H1 (cell line): Measurements from ENCODE around the gene ZRANB3. TPM values are rescaled to one million over a fixed set of nuclear protein-coding genes. Genes with fewer than 3 reads are reported as not detected.
A peak's percentile ranks its signal among the peaks of the same experiment; 100 is the strongest.

Experiments used
- CTCF ChIA-PET: fragments of 300-600 bp; sonication (Branson Sonifier 250); formaldehyde crosslinking; loops from one replicate; lab custom pipeline; 2021; ENCODE audit not compliant: partially characterized antibody; lab: Charles Lee
- POLR2A ChIA-PET: fragments of 300-600 bp; sonication (Branson Sonifier 250); formaldehyde crosslinking; loops from one replicate; lab custom pipeline; 2021; ENCODE audit warnings: inconsistent platforms; ENCODE audit not compliant: partially characterized antibody; lab: Charles Lee
- DNase-seq, 2 experiments: peaks; one replicate each; pipeline versions ENCODE4 v3.0.0 to v3.0.0-alpha.2; 2010 to 2022; ENCODE audit warnings: low spot score in 2 of 2, low read depth in 1 of 2, mixed read lengths in 1 of 2
- FAIRE-seq: peaks from 2 replicates; lab custom pipeline; 2011; peaks lifted over from hg19 to GRCh38; lab: Jason Lieb, UNC
- H2AFZ ChIP-seq: 2 replicates; pipeline ENCODE4 v1.8.1; 2012; ENCODE audit warnings: low read length, inconsistent platforms
- H2AK5ac ChIP-seq: 2 replicates; pipeline ENCODE4 v1.6.1; 2013; ENCODE audit warnings: low read depth, low read length
- H2BK120ac ChIP-seq: replicated peaks from 2 replicates; pipeline ENCODE3; 2013; ENCODE audit warnings: low read depth, low read length, inconsistent platforms
- H2BK12ac ChIP-seq: 2 replicates; pipeline ENCODE4 v1.6.1; 2013; ENCODE audit warnings: low read depth, low read length
- H2BK15ac ChIP-seq: 2 replicates; pipeline ENCODE4 v1.6.1; 2013; ENCODE audit warnings: low read length
- H2BK20ac ChIP-seq: 2 replicates; pipeline ENCODE4 v1.6.1; 2013; ENCODE audit warnings: low read length
- H2BK5ac ChIP-seq: 2 replicates; pipeline ENCODE4 v1.6.1; 2013; ENCODE audit warnings: low read depth, low read length
- H3K14ac ChIP-seq: 2 replicates; pipeline ENCODE4 v1.6.1; 2013; ENCODE audit warnings: inconsistent platforms; ENCODE audit not compliant: insufficient read length
- H3K18ac ChIP-seq: 2 replicates; pipeline ENCODE4 v1.6.1; 2013; ENCODE audit warnings: low read length; ENCODE audit errors: extremely low read depth
- H3K23ac ChIP-seq: 2 replicates; pipeline ENCODE4 v1.6.1; 2013; ENCODE audit warnings: inconsistent platforms; ENCODE audit not compliant: insufficient read length
- H3K23me2 ChIP-seq: 2 replicates; pipeline ENCODE4 v1.6.1; 2013; ENCODE audit warnings: low read depth, low read length
- H3K27ac ChIP-seq: 2 replicates; pipeline ENCODE4 v1.6.1; 2011; ENCODE audit warnings: low read depth, low read length, inconsistent platforms
- H3K27me3 ChIP-seq, 4 experiments: replicated peaks in 1 of 4; 1 replicate in 1 of 4; 2 replicates in 3 of 4; pipeline versions ENCODE4 v1.6.1 to v1.8.1; 2011 to 2013; ENCODE audit warnings: low read length in 3 of 4, mild to moderate bottlenecking in 3 of 4, inconsistent platforms in 2 of 4, mixed read lengths in 2 of 4, moderate library complexity in 1 of 4; ENCODE audit not compliant: control insufficient read depth in 3 of 4, insufficient read depth in 3 of 4; ENCODE audit errors: extremely low read depth in 1 of 4
- H3K36me3 ChIP-seq, 4 experiments: 2 replicates each; pipeline versions ENCODE4 v1.6.1 to v1.8.1; 2011 to 2013; ENCODE audit warnings: mild to moderate bottlenecking in 4 of 4, low read length in 3 of 4, moderate library complexity in 2 of 4, control low read depth in 1 of 4, inconsistent platforms in 1 of 4; ENCODE audit not compliant: insufficient read depth in 4 of 4, control insufficient read depth in 2 of 4
- H3K4ac ChIP-seq: replicated peaks from 2 replicates; pipeline ENCODE3; 2013; ENCODE audit warnings: low read length, low read depth, mixed read lengths, inconsistent platforms; ENCODE audit not compliant: insufficient read length
- H3K4me1 ChIP-seq, 4 experiments: replicated peaks in 1 of 4; 1 replicate in 1 of 4; 2 replicates in 3 of 4; pipeline versions ENCODE4 v1.6.1 to v1.8.1; 2011 to 2013; ENCODE audit warnings: low read length in 3 of 4, inconsistent platforms in 2 of 4, mixed read lengths in 1 of 4; ENCODE audit not compliant: insufficient read depth in 4 of 4, control insufficient read depth in 3 of 4
- H3K4me2 ChIP-seq, 2 experiments: 2 replicates each; pipeline versions ENCODE4 v1.6.1 to v1.8.1; 2011 to 2013; ENCODE audit warnings: low read depth in 2 of 2, low read length in 2 of 2, control low read depth in 1 of 2, inconsistent platforms in 1 of 2, mild to moderate bottlenecking in 1 of 2; ENCODE audit not compliant: insufficient read depth in 1 of 2
- H3K4me3 ChIP-seq, 4 experiments: fragments of 200-600, 300-600 bp in 1 of 4; sonication (generic), shearing (Covaris generic), sonication (Bioruptor Twin) in 1 of 4; 2 replicates each; pipeline versions ENCODE4 v1.5.1 to v1.8.1; 2011 to 2016; ENCODE audit warnings: low read length in 4 of 4, low read depth in 3 of 4, control low read depth in 2 of 4, inconsistent platforms in 2 of 4, mild to moderate bottlenecking in 2 of 4, mixed read lengths in 1 of 4, moderate library complexity in 1 of 4; ENCODE audit not compliant: insufficient read depth in 2 of 4; ENCODE audit errors: extremely low read depth in 1 of 4
- H3K56ac ChIP-seq: replicated peaks from 2 replicates; pipeline ENCODE3; 2013; ENCODE audit warnings: low read depth, mild to moderate bottlenecking, mixed read lengths, low read length, inconsistent platforms; ENCODE audit not compliant: insufficient read length
- H3K79me1 ChIP-seq: 2 replicates; pipeline ENCODE4 v1.6.1; 2013; ENCODE audit warnings: low read depth, low read length, control low read depth
- H3K79me2 ChIP-seq, 2 experiments: 2 replicates each; pipeline versions ENCODE4 v1.6.1 to v1.8.1; 2012 to 2013; ENCODE audit warnings: low read length in 2 of 2, mild to moderate bottlenecking in 2 of 2, inconsistent platforms in 1 of 2; ENCODE audit not compliant: insufficient read depth in 2 of 2, control insufficient read depth in 1 of 2
- H3K9ac ChIP-seq, 4 experiments: replicated peaks in 1 of 4; 1 replicate in 1 of 4; 2 replicates in 3 of 4; pipeline versions ENCODE4 v1.6.1 to v1.8.1; 2011 to 2013; ENCODE audit warnings: low read depth in 3 of 4, low read length in 3 of 4, control low read depth in 2 of 4, mild to moderate bottlenecking in 2 of 4, moderate library complexity in 2 of 4, inconsistent platforms in 1 of 4; ENCODE audit errors: extremely low read depth in 1 of 4
- H3K9me3 ChIP-seq, 2 experiments: 2 replicates each; pipeline versions ENCODE4 v1.6.1 to v1.8.1; 2012 to 2013; ENCODE audit warnings: mild to moderate bottlenecking in 2 of 2, moderate library complexity in 2 of 2, control low read depth in 1 of 2, inconsistent platforms in 1 of 2, low read depth in 1 of 2, low read length in 1 of 2, mixed read lengths in 1 of 2; ENCODE audit not compliant: insufficient read depth in 2 of 2
- H4K20me1 ChIP-seq, 2 experiments: replicated peaks in 1 of 2; 2 replicates each; pipeline versions ENCODE3 to v1.8.1; 2011 to 2013; ENCODE audit warnings: inconsistent platforms in 2 of 2, low read length in 2 of 2, mild to moderate bottlenecking in 1 of 2; ENCODE audit not compliant: insufficient read depth in 2 of 2, control insufficient read depth in 1 of 2
- H4K5ac ChIP-seq: 2 replicates; pipeline ENCODE4 v1.6.1; 2013; ENCODE audit warnings: low read length, low read depth, mixed read lengths, inconsistent platforms; ENCODE audit not compliant: insufficient read length
- H4K8ac ChIP-seq: 2 replicates; pipeline ENCODE4 v1.8.0; 2013; ENCODE audit warnings: mild to moderate bottlenecking, moderate library complexity, low read length, inconsistent platforms; ENCODE audit not compliant: insufficient read depth; ENCODE audit errors: extremely low read depth
- H4K91ac ChIP-seq: replicated peaks from 2 replicates; pipeline ENCODE3; 2013; ENCODE audit warnings: low read length, mixed read lengths, inconsistent platforms; ENCODE audit not compliant: insufficient read length
- CBX8 ChIP-seq: fragments of 300-800, 300-1000 bp; sonication (generic); IDR thresholded peaks from 2 replicates; pipeline ENCODE4 v1.7.1; 2016; ENCODE audit warnings: low read depth, low read length, borderline replicate concordance
- CHD1 ChIP-seq: IDR thresholded peaks from 2 replicates; pipeline ENCODE4 v1.6.1; 2012; ENCODE audit warnings: low read depth, low read length, improper control_type of control experiment
- E2F6 ChIP-seq: IDR thresholded peaks from 2 replicates; pipeline ENCODE4 v1.6.1; 2012; ENCODE audit warnings: inconsistent platforms
- HDAC2 ChIP-seq, 2 experiments: fragments of 300-600 bp in 1 of 2; sonication (generic) in 1 of 2; IDR thresholded peaks; 2 replicates each; pipeline ENCODE4 v1.6.1; 2011 to 2012; ENCODE audit warnings: low read depth in 2 of 2, low read length in 2 of 2, mild to moderate bottlenecking in 2 of 2, moderate library complexity in 2 of 2, borderline replicate concordance in 1 of 2, inconsistent platforms in 1 of 2
- HDAC6 ChIP-seq: IDR thresholded peaks from one replicate; pipeline ENCODE4 v1.7.1; 2012; ENCODE audit warnings: low read depth, mild to moderate bottlenecking, inconsistent platforms, low read length, moderate library complexity
- KDM4A ChIP-seq: IDR thresholded peaks from one replicate; pipeline ENCODE4 v1.7.1; 2012; ENCODE audit warnings: low read depth, mild to moderate bottlenecking, moderate library complexity, low read length, inconsistent platforms; ENCODE audit not compliant: severe bottlenecking
- KDM5A ChIP-seq: fragments of 200-600 bp; IDR thresholded peaks from 2 replicates; pipeline ENCODE4 v1.7.1; 2012; ENCODE audit warnings: mild to moderate bottlenecking, low read length, inconsistent platforms, mixed read lengths
- MAFK ChIP-seq: IDR thresholded peaks from 2 replicates; pipeline ENCODE4 v1.6.1; 2012; ENCODE audit warnings: low read depth, mild to moderate bottlenecking, improper control_type of control experiment, low read length
- RBBP5 ChIP-seq: IDR thresholded peaks from 2 replicates; pipeline ENCODE4 v1.7.1; 2012; ENCODE audit warnings: low read depth, mild to moderate bottlenecking, inconsistent platforms, low read length, moderate library complexity, borderline replicate concordance
- SIX5 ChIP-seq: IDR thresholded peaks from 2 replicates; pipeline ENCODE4 v1.6.1; 2011; ENCODE audit warnings: mild to moderate bottlenecking, low read depth, low read length
- SP1 ChIP-seq: IDR thresholded peaks from 2 replicates; pipeline ENCODE4 v1.6.1; 2011; ENCODE audit warnings: low read depth, low read length
- polyA plus RNA-seq, 7 experiments: library from polyadenylated mRNA; depleted of rRNA in 3 of 7; stranded (reverse) in 5 of 7; unstranded in 2 of 7; fragments of >200 nt in 5 of 7; fragments of 200-250 nt in 2 of 7; gene quantifications; 1 replicate in 5 of 7; 2 replicates in 1 of 7; 4 replicates in 1 of 7; pipeline versions ENCODE4 v1.2.1 to v1.2.3, GENCODE V29; 2011 to 2013; ENCODE audit warnings: missing spikeins in 2 of 7, mixed read lengths in 2 of 7
- total RNA-seq: library from RNA; stranded (reverse); fragmentation: NEBNext Ultra II Directional; extraction: Animal tissue kit (Norgen Biotek cat#: 25700); gene quantifications from 2 replicates; pipeline ENCODE4 v1.2.1, GENCODE V29; 2021
- TF ChIP-seq, protein P1 (sequence below): IDR thresholded peaks from 2 replicates; pipeline ENCODE4 v1.6.1; 2012; ENCODE audit warnings: low read length, inconsistent platforms

Gene ZRANB3
- total and polyA plus RNA-seq, 2 of the 8 experiments (the other 6 are each of a cell fraction or from before 2014, with no cell fraction given) = 4.5 to 19.3 TPM

- TF ChIP-seq CHD1 (no peak), CBX8 (no peak), KDM4A (no peak), HDAC6 (no peak), SIX5 (no peak), MAFK (no peak), SP1 (no peak), E2F6 (no peak), KDM5A (no peak), HDAC2 (IDR thresholded peaks at IDR 0.05; ENCODE audit: borderline replicate concordance in 1 of 2, low read depth in 2 of 2, low read length in 2 of 2) (no peak), RBBP5 (no peak)
- TF ChIP-seq, protein P1, sequence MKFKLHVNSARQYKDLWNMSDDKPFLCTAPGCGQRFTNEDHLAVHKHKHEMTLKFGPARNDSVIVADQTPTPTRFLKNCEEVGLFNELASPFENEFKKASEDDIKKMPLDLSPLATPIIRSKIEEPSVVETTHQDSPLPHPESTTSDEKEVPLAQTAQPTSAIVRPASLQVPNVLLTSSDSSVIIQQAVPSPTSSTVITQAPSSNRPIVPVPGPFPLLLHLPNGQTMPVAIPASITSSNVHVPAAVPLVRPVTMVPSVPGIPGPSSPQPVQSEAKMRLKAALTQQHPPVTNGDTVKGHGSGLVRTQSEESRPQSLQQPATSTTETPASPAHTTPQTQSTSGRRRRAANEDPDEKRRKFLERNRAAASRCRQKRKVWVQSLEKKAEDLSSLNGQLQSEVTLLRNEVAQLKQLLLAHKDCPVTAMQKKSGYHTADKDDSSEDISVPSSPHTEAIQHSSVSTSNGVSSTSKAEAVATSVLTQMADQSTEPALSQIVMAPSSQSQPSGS = no peak
- Histone ChIP-seq H2BK120ac (no peak overlapping the region), H2AFZ (no peak overlapping the region), H2BK20ac (no peak overlapping the region), H3K9me3 (no peaks in the 10 kb centered on the region), H3K27me3 (no peaks in the 10 kb centered on the region), H3K27ac (no peak overlapping the region), H3K14ac (no peak overlapping the region), H4K5ac (no peak overlapping the region), H4K20me1 (peaks cover 0 to 2% of the 10 kb centered on the region in 2 experiments), H2BK5ac (no peak overlapping the region), H3K4me3 (no peak overlapping the region), H3K4me1 (no peaks in the 10 kb centered on the region), H3K56ac (no peak overlapping the region), H3K9ac (peak overlapping the region in 1 of 4 experiments; percentile 34; a peak in 1 of 7 replicates), H3K23ac (no peak overlapping the region), H3K23me2 (no peaks in the 10 kb centered on the region), H3K4ac (no peak overlapping the region), H2BK12ac (no peak overlapping the region), H4K8ac (no peak overlapping the region), H4K91ac (no peak overlapping the region), H2AK5ac (no peak overlapping the region), H3K36me3 (peaks cover 0 to 8% (median 0%) of the 10 kb centered on the region in 4 experiments; a peak in 3 of 8 replicates), H3K4me2 (no peak overlapping the region), H2BK15ac (no peak overlapping the region), H3K79me1 (no peaks in the 10 kb centered on the region), H3K18ac (no peak overlapping the region), H3K79me2 (no peaks in the 10 kb centered on the region)
- POLR2A ChIA-PET = no interaction called here
- FAIRE-seq (no peak), DNase-seq (no peak)
- CTCF ChIA-PET = no interaction called here
Measured at GRCh38 chr2:135119582-135119981, 411.4 kb downstream of the ZRANB3 start.
